HG03175 (cell line): ENCODE results near the gene THADA.
A peak's percentile ranks its signal among the peaks of the same experiment; 100 is the strongest.

Experiments used
- ATAC-seq: cut with Tn5 transposase; IDR thresholded peaks from one replicate; pipeline ENCODE4 v1.9.1; 2021; ENCODE audit warnings: mild to moderate bottlenecking, moderate library complexity; ENCODE audit not compliant: unreplicated experiment

The THADA gene

DNA sequence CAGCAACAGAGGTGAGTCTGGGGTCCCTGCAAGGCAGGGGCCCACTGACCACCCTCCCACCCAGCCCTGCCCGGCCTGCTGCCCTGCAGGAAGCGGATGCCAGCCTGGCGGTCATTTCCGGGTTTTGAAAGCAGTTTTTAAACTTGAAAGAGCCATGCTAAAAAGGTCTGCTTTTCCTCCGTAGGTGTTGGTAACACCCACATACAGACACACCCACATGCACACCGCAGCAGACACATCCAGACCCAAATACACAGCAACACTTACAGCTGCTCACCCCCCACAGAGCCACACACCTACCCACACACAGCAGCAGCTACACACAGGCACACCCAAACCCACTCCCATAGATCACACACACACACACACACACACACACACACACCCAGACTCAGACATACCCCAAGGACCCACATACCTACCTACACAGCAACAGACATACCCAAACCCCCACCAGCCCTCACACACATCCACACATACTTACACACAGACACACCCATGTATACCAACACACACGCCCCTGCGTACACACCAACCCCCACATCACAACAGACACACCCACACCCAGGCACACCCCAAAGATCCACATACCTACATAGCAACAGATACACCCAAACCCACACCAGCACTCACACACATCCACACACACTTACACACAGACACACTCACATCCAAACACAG, 377.0 kb downstream of the THADA start:
- peak; percentile 53 for ATAC-seq

DNA sequence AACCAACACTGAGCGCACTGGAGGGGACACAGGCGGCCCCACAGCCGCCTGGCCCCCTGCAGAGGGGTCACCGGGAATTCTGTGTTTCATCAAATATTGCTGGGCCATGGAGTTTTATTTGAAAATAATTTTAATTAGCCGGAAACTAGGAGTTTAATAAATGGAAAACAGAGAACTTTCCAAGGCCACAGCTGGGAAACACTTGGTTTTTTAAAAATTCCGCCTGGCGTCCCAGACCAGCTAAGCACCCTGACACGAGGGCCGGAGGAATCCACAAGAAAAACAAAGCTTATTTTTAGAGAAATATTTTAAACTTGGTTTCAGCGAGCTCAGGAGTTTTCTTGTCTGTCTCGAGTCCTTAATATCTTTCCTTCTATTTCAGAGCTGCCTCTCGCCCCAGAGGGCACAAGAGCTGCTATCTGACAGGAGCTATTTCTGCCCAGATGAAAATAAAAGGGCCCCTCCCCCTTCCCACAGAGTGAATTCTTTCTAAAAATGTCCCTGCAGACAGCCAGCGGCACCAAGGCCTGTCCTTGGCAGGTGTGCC, 377.6 kb downstream of the THADA start:
- peak; percentile 1 for ATAC-seq

DNA sequence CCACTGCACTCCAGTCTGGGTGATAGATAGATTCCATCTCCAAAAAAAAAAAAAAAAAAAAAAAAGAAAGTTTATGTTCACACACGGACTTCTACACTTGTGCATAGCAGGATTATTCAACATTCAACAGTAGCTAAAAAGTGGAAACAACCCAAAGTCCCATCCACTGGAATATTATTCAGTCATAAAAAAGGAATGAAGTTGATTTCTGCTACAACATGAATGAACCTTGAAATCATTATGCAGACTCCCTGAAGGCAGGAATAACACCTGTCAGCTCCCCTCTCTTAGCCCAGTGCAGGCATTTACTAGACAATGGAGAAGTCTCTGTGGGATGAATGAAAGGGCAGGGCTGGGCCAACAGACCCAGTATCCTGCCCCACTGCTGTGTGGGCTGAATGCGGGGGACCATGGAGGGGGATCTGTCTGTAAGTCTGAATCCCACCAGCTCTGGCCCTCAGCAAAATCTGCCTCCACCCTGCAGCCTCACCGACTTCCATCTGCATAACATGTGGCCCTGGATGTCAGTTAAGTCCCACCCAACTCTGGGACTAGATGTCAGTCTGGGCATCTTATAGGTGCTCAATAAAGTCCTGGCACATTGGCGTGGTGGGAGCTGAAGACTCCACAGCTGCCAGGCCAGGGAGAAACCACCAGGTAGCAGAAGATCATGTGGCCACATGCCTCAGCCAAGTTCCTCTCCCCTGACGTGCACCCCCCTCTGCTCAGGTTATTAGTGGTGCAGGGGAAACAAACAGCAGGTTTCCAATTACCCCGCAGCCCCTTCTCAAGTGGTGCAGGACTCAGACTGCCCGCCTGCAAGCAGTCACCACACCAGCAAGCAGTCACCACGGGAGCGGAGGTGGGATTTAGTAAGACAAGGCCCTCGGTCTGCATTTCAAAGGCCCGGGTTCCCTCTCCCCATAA, 378.3 kb downstream of the THADA start:
- ATAC-seq, result no peak

DNA sequence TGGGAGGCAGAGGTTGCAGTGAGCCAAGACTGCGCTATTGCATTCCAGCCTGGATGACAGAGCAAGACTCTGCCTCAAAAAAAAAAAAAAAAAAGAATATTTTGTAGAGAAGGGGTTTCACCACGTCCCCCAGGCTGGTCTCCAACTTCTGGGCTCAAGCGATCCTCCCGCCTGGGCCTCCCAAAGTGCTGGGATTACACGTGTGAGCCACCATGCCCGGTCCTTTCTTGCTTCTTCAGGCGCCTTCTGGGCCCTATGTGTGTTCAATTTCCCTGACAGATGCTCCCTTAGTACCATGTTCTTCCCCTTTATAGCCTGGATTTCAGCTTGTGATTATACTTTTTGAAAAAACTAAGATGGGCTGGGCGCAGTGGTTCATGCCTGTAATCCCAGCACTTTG, 379.2 kb downstream of the THADA start:
- no peak for ATAC-seq

DNA sequence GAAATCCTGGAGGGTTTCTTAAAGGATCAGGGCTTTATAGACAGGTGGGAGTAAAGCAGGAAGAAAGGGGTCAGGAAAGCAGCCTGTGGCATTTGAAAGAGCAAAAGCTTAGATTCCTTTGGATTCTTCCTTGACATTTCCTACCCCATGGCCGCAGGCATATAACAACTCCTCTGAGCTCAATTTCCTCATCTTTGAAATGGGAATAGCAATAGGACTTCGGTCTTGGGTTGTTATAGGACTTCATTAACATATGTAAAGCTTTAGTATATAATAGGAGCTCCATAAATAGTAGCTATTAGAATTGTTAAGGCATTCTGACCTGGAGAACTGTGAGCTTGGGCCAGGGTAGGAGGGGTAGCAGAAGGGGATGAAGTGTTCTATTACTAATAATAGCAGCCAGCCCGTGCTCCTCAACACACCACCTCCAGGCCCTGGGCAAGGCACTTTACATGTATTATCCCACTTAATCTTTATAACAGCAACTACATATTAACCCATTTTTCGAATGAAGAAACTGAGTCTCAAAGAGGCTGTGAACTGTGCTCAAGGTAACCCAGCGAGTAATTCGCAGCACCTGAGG, 380.1 kb downstream of the THADA start:
- no peak for ATAC-seq

DNA sequence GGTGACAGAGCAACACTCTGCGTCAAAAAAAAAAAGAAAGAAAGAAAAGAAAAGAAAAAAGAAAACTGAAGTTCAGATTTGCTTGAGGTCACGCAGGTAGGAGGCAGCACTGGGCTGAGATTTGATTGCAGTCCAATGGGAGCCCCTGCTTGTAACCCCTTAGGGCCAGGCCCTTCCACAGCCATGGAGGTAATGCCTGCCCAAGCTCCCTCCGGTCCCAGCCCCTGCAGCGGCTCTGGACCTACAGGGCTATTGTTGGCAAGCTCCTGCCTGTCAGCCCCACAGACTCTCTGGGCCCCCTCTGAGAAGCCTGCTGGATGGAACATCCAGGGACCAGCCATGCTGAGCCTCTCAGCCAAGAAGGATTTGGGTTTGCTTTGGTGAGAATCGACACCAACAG, 381.6 kb downstream of the THADA start:
- ATAC-seq, result no peak

DNA sequence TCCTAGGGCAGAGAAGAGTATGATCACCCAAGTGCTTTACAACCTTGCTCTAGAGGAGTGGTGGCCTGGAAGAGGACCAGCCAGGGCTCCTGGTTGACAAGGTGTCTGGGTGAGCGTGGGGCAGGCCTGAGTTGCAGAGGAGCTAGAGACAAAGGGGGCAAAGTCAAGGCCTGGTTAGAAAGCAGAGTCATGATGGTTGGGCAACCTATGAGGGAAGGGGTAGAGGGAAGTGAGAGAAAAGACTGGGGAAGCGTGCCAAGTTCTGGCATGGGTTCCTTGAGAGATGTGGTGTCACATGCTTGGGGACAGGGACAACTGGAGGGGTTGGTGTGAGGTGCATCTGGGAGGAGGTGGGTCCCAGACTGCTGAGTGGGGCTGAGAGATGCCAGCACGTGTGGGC, 382.9 kb downstream of the THADA start:
- no peak for ATAC-seq

DNA sequence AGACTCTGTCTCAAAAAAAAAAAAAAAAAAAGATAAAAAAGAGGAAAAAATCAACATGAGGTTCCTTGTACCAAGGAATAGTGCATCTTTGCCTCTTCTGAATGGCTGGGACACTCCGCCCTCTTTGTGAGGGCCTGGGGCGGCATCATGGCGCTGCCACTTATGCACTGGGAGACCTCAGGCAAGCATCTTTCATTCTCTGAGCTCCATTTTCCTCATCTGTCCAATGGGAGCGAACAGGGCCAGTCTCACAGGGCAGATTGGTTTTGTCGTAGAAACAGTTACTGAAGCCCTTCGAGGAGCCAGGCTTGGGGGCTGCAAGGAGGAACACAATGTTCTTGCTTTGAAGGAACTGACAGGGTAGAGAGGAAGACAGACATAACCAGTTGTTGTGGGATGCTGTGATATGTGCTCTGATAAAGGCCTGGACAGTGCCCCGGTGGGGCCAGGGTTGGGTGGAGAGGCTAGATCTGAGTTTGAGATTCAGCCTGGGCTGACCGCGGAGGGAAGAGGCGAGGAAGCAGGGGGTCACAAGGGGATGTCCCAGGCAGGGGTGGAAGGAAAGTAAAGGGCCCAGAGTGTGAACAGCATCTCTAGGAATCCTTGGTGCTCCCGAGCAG, 383.5 kb downstream of the THADA start:
- ATAC-seq, result no peak

DNA sequence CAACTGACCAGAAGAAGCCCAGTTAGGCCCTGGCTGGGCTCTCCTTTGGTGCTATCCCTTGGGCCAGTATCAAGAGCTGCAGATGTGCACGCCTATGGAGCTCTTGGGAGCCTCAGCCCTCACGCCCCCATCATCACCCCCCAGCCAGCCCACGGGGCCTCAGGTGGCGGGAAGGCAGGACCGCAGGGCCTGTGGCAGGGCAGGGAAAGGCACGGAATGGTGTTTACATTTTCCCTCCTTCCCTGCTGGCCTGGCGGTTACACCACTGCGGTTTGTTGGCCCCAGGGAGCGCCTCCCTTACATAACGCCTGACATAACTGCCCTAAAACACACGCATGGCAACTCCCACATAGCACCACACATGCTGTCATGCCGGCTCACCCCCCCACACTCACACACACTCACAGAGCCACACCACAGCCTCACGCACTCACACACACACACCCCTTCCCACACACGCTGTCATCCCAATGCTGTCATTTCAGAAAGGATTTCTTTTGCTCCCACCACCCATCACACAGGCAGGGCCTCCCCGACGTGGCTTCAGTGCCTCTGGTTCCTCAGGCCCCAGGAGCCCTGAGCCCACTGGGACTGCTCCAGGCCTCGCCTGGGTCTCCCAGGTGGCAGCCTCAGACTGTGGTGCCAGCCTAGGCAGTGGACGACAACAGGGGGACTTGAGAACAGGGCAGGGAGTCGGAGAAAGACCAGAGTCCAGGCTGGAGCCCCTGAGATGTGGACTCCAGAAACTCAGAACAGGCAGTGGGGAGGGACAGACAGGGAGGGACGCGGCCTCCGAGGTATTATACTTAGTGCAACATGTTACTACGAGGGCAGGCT, 385.2 kb downstream of the THADA start:
- ATAC-seq, result no peak

DNA sequence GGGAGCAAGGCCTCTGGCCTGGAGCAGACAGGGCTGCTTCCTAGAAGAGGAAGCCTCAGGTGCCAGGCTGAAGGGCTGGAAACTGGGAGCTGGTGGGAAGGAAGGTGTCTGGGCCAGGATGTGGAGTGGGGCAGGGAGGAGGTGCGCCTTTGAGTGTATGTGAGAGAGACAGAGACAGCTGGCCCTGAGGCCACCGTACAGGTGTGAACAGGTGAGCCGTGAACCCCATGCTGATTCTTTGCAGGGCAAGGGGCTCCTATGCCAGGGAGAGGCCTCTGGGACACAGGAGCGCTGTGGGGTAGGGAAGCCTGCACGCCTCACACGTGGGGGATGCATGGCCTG, 385.7 kb downstream of the THADA start:
- no peak for ATAC-seq

DNA sequence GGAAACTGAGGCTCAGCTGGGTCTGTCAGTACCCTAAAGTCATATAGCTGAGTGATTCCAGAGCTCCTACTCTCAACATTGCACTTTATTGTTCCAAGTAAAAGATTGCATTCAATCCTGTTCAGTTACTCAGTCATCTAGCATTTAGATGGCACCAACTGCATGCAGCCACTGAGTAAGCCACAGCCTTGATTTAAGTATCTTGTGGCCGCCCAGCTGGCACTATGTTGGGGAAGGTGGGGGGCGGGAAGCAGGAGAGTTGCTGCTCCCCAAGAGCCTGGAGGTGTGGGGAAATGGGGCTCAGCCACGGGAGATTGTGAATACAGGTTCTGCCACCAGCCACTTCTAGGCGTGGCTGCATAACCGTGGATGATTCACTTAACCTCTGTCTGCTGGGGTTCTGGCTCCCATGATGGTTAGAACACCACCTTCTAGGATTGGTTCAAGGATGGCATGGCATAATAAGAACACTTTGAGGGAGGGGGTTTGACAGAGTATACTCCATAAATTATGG, 386.6 kb downstream of the THADA start:
- no peak for ATAC-seq

DNA sequence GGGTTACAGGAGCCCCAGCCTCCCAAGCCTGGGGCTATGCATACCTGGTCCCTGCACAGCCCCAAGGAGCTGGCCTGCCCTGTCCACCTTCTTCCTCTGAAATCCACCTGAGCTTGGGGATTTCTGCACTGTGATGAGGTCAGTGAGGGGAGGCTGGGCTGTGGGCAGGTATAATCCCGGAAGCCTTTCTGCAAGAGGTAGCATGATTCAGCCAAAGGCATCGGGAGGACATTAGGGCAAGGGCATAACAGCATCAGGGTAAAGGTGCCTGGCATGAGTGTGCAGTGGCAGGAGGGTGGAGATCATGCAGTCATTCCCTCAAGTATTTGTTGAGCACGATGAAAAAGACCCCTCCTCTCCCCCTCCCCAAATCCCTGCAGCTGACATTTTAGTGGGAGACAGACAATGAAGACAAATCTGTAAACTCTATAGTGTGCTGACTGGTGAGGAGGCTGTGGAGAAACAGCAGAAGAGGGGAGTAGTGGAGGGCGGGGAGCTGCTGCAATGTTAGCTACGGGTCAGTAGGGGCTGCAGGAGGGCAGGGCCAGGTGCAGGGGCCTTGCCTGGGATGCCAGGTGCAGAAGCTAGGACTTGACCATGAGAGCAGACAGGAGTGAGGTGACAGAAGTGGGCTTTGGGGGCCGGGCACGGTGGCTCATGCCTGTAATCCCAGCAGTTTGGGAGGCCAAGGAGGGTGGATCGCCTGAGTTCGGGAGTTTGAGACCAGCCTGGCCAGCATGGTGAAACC, 388.1 kb downstream of the THADA start:
- ATAC-seq, result no peak

DNA sequence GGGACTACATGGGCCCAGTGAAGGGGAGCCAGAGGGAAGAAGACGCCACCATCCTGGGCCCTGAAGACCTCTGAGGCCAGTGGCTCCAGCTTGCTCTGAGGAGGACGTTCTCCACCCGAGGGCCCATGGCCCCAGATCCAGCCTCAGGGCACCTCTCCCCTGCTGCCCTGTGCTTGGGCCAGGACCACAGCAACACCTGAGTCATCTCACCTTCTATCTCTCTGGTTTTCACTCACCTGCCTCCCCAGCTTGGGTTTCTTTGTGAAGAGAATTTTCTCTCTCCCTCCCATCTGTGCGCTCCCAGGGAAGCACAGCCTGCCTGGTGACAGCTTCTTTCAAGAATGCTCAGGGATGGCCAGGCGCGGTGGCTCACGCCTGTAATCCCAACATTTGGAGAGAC, 389.2 kb downstream of the THADA start:
- ATAC-seq, result no peak

DNA sequence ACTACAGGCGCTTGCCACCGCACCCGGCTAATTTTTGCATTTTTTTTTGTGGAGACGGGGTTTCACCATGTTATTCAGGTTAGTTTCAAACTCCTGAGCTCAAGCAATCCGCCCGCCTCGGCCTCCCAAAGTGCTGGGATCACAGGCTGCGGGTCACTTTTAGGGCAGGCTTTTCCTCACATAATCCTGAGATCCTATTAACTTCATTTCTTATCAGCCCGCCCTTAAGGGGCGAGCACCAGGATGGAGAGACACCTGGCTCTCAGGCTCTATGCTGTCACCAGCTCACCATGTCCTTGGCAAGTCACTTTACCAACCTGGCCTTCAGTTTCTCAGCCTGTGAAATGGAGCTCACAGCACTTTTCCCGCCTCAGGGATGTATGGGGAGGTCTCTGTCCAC, 392.5 kb downstream of the THADA start:
- no peak for ATAC-seq

DNA sequence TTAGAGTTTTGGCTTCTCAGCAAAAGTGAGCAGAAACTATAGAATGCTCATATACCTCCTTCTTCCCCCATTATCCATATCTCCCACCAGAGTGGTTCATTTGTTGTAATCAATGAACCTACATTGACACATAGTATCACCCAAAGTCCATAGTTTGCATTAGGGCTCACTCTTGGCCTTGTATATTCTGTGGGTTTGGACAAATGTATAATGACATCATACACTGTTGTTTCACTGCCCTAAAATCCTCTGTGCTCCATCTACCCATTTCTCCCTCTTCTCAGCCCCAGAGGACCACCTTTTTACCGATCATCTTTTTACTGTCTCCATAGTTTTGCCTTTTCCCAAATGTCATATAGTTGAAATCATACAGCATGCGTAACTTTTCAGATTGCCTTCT, 393.5 kb downstream of the THADA start:
- ATAC-seq, result no peak

DNA sequence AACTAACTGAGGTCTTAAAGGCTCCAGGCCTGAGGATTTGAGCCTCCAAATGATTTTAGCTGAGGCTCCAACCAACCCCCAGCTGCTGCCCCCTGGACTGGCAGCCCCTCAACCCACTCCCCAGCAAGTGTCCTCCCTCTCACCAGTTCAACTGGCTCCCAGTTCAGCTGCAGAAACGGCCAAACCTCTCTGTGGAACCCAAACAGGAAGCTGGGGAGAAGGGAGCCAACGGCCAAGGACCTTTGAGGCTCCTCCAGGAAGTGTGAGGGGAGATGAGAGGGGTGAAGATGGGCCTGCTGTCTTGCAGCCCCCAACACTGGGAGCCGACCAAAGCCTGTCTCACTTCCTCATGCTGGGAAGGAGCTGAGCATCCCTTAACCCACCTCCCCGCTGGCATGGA, 394.3 kb downstream of the THADA start:
- ATAC-seq, result no peak

DNA sequence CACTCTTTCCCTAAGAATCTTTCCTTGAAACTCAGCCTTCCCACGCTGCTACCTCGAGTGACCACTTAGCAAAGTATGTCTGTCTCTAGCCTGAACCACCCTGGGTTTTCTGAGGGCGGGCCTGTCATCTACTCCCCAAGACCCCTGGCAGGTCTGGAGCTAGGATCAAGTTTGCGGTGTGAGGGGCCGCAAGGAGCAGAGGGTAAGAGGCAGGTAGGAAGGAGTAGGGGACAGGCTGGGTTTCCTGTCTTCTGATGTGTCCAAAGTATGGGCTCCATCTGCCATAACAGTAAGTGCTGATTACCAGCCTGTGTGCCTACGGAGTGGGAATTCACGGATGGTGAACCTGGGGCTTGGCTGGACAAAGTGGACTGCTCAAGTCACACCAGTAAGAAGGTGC, 394.8 kb downstream of the THADA start:
- no peak for ATAC-seq

DNA sequence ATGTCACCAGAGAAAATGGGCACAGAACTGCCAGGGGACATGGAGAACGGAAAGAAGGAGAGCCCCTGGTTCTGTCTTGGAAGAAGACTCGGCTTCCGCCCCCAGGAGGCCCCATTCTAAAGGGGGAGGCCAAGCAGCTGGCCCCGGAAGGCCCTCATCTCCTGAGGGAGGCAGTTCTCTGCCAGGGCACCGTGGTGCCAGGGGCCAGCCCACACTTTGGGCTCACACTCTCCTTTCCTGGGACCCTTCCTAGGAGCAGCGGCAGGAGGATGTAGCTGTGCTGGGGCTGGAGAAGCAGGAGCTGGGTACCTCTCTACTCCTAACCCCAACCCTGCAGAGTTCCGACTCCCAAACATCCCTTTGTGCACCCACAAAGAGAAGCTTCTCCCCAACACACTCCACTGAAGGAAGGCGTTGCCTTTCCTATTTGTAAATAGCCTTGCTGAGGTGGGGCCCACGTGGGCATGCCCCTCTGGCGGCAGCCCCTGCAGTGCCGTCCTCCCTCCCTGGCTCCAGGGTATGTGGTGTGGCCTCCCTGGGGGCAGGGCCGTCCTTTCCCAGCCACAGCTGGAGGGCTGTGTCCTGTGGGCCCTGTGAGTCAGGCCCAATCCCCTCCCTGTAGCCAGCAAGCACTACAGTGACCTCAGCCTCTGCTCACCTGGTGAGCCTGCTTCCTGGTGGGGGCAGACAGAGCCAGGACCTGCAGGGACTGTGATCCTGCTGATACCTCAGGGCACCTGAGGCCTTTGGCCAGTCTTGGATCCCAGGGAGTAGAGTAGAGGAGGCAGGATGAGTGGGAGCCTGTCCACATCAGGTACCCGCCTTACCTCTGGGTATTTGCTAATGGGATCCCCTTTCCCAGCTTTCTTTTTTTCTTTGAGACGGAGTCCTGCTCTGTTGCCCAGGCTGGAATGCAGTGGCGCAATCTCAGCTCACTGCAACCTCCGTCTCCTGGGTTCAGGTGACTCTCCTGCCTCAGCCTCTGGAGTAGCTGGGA, 396.0 kb downstream of the THADA start:
- ATAC-seq, result no peak
